Stimulated activated CD4-positive, alpha-beta T cell treated with anti-CD3 and anti-CD28 coated beads, Interleukin-2, amount 100 ng/mL, for 48 hours (primary cell): ENCODE results near the gene HNRNPA3.
A peak's percentile ranks its signal among the peaks of the same experiment; 100 is the strongest.
"Not testable (repeated sequence)": the region's sequence is repeated elsewhere in the genome, so short reads cannot be mapped to it uniquely, and the experiment has no call there.

ENCODE experiments used
- DNase-seq, 2 donors: peaks; one replicate each; pipeline ENCODE4 v3.0.0-alpha.2; 2020

HNRNPA3 gene

DNA sequence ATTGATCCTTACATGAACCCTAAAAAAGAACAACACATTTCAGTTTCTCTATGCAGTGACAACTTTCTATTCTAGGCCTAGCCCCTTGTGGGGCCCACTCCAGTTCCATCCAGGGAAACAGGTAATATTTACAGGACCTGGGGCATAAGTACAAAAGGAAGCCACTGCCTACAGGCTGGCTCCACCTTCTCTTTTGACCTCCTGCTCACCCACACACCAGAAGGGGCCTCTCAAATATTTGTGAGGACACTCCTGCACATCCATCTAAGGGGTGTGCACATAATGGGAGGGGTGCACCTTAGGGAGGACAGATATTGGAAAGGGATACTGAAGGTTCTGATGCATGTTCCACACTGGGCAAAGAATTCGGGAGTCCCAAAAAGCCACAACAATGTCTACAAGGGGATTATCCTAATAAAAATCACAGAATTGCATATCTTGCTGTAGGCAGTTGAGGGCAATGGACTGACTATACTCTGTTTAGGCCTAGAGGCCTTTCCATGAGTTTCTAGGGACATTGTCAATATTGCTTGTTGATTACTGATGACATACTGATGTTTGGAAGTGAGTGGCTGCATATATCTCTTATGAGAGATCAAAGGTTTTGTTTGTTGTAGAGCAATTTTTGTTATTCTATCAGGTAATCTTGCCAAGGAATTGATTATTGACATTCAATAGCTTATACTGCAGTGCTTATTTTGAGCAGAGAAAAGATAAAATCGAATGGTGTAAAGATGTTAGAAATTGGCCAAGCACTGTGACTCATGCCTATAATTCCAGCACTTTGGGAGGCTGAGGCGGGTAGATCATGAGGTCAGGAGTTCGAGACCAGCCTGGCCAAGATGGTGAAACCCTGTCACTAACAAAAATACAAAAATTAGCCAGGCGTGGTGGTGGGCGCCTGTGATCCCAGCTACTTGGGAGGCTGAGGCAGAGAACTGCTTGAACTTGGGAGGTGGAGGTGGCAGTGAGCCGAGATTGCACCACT lies 23.8 kb upstream of the HNRNPA3 start:
- no peak for DNase-seq

- DNase-seq = no peak
Measured at GRCh38 chr2:177190941-177191340, 21.7 kb upstream of the HNRNPA3 start.

DNA sequence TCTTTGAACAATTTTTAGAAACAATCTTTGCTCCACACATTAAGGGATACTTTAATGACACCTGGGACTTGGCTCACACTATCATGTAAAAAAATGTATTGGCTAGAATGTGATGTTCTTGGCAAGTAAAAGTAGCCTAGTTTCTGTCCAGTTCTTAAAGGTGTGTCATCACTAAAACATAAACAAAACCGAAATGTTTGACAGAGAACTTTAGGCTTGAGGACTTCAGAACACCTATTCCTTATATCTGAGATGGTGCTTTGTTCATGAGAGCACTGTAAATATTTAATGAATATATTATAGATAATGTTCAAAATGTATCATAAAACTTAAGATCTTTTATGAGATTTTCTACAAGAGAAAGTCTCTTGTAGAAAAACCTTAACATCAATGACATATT lies 19.8 kb upstream of the HNRNPA3 start:
- DNase-seq = no peak

DNA sequence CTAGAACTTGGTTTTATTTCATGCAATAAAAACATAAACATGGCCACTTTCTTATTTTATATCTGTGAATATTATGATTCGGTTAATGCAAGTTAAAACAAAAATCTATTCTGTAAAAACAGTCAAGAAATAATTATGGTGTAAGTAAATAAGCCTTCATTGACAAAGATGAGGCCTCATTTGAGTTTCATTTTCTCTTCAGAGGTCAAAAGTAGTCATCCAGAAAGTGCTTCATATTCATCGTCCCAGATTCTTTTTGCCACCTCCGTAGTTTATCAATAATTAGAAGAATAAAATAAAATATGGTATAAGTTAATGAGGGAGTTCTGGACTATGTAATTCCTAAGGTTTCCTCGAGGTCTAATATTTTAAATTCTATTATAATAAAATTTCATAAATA lies 19.4 kb upstream of the HNRNPA3 start:
- DNase-seq = no peak

DNA sequence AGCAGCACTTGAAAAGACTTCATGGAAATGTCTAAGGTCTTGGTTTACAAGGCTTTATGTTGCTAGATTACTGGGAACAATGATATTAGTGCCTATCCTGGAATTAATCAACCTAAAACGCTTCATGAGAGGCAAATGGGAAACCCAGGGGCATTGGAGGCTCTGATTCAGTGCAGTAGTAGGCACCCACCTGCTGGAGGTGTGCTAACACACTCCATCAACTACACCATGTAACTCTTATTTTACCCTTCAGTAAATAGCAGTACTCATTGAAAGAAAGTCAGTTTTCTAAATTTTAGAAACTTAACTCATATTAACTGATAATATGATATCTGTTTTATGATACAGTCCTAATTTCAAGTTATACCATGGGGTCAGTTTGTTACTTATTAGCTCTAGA lies 17.4 kb upstream of the HNRNPA3 start:
- DNase-seq = no peak

DNA sequence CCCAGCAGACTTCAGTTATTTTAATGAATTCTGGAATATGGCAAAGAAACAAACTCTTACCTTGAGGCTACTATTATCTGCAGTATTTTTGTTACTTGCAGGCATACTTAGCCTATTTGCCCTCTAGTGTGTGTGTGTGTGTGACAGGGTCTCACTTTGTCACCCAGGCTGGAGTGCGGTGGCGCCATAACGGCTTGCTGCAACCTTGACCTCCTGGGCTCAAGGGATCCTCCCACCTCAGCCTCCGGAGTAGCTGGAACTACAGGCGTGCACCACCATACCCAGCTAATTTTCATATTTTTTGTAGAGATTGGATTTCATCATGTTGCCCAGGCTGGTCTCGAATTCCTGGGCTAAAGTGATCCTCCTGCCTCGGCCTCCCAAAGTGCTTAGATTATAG lies 12.2 kb upstream of the HNRNPA3 start:
- not testable (repeated sequence) for DNase-seq

- no peak for DNase-seq
Measured at GRCh38 chr2:177201919-177202346, 10.7 kb upstream of the HNRNPA3 start.

DNA sequence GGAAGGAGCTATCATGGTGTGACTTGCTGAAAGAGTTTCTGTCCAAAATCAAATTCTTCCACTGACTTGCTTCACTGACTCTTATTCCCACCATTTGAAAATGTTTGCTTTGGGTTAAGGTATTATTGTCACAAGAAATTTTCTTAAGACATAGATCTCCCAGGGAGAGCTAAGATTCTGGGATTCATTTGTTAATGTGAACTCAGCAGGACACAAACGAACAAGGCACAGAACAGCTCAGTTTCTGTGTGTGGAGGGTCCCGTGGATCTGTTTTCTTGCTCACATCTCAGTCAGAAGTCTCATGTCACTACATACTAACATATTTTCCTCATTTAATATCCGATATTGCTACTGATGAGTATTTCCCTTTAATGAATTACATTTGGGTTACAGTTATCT lies 8.2 kb upstream of the HNRNPA3 start:
- DNase-seq = no peak

DNA sequence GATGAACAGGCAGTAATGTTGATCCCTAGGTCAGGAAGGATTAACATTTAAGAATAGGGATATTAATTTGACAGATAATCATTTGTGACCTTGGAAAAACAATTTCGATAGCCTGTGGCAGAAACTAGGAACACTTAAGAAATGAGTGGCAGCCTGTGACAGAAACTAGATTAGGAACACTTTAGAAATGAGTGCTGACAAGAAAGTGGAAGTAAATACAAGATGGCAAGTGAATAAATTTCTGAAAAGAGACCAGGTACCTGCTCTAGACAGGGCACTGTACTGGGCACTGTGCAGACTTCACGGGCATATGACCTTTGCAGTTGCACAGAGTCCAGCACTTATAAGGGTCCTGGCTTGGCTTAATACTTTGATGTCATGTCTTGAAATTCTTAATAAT lies 5.5 kb upstream of the HNRNPA3 start:
- DNase-seq = no peak

GRCh38 chr2:177211169-177211568 lies 1.4 kb upstream of the HNRNPA3 start:
- DNase-seq = no peak

DNA sequence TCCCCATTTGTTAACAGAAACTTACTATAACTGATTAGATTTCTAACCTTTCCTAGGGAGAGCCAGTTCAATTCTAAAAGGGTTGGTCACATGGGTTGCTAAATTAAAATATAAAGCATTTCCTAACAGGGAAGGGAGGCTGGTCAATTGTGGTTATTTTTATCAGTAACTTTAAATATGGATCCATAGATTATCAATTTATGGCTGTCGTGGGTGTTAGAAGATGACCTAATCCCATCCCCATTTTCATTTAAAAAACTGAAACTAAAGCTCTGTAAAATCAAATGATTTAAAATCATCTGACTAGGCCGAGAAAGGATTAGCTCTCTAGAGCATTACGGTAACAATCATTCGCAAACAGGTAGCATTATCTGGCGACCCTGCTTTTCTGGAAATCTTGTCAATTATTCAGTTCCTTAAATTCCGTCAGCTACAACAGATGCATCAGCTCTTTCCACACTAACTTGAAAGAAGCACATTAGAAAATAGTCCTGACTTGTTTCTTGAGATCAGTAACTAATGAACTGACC lies 953 bp upstream of the HNRNPA3 start:
- DNase-seq = no peak

- DNase-seq = peak; percentile 92 to 93
Measured at GRCh38 chr2:177212891-177213856, 580 bp downstream of the HNRNPA3 start.

GRCh38 chr2:177217247-177217843 lies 4.8 kb downstream of the HNRNPA3 start:
- no peak for DNase-seq

GRCh38 chr2:177219787-177220186 lies 7.2 kb downstream of the HNRNPA3 start:
- not testable (repeated sequence) for DNase-seq

GRCh38 chr2:177221534-177221933 lies 8.9 kb downstream of the HNRNPA3 start:
- no peak for DNase-seq

GRCh38 chr2:177221970-177222369 lies 9.4 kb downstream of the HNRNPA3 start:
- no peak for DNase-seq

DNA sequence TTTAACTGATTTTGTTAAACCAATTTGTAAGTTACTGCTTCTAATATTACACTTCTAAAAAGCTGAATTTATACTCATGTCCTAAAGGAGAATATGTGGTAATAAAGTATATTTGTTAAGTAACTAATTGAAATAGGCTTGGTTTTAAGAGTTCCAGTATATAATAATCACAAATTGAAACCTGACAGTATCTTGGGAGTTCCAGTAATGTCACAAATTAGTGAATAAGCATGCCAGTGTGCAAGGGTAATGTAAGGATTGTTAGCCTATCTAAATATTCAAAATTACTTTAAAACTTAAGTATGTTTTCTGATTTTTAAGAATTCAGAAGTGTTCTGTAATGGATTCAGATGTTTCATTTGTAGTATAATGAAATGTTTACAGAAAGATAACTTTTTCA lies 10.8 kb downstream of the HNRNPA3 start:
- DNase-seq = not testable (repeated sequence)

- DNase-seq = no peak
Measured at GRCh38 chr2:177225965-177226360, 13.4 kb downstream of the HNRNPA3 start.

DNA sequence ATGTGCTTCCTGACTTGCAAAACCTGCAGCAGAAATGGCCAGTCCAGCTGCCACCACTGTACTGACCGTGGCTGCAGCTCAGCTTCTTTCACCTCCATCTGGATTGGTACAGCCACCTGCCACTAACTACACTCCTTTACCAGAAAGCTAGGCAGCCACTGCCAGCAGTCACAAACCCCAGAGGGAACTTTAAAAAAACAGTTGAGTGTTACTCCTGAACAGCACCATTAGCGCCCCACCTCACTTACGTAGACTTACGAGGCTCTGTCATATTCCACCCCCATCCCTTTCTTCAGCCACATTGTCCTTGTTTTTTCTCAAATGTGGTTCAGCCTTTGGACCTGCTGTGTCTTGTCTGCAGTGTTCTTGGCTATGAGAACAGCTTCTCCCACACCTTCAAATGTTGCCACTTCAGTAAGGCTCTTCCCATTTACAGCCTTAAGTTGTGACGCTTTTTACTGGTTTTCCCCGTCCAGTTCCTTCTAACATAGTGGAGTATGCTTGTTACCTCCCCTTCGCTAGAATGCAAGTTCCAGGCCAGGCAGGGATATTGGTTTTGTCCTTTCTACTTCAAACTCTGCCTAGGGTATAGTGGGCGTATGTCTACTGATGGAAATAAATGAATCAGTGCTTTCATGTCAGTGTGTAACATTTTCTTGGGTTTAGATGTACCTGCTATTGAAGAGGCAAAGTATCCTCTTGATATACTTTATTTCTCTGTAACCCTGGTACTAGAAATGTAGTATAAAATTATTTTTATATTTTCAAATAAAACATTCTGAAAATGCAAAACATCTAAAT lies 17.0 kb downstream of the HNRNPA3 start:
- DNase-seq = no peak

GRCh38 chr2:177231270-177231669 lies 18.7 kb downstream of the HNRNPA3 start:
- no peak for DNase-seq

DNA sequence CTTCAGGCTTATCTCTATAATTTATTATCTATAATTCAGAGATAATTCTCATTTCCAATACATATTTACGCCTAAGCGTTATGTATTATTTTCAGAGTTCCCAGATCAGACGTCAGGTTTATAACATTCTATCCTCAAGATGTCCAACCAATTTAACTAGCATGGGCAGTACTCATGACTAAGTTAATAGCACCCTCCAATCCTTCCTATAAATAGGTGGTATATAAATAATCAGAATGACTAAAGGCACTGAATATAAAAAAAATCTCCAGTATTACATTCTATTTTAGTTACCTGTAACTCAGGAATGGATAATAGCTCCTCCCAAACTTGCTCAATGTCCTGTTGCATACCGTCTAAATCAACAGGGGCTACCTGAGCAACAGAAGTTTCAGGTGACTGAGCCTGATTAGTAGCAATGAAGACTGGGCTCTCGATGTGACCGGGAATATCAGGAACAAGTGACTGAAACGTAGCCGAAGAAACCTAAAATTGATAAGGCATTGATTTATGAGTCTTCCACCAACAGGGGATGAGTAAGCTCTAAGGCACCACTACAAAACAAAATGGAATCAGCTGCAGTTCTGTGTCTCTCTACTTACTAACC lies 19.6 kb downstream of the HNRNPA3 start:
- DNase-seq = no peak
